ENCODE data around the gene SEMA4G.

- no peak for TF ChIP-seq CTCF (IDR thresholded peaks at IDR 0.05; ENCODE audit: control extremely low read depth in 1 of 3, insufficient read depth in 1 of 3, low read depth in 1 of 3, low read length in 3 of 3)
- no peak for TF ChIP-seq ZNF274 (IDR thresholded peaks at IDR 0.05; ENCODE audit: borderline replicate concordance, extremely low read depth, low read length)
- TF ChIP-seq E2F6 (IDR thresholded peaks at IDR 0.05) = no peak
- TF ChIP-seq CEBPB (IDR thresholded peaks at IDR 0.05; ENCODE audit: low read depth, low read length) = no peak
- no peak for TF ChIP-seq SP1 (IDR thresholded peaks at IDR 0.05; ENCODE audit: low read depth, low read length)
- no peak for TF ChIP-seq GABPA (IDR thresholded peaks at IDR 0.05; ENCODE audit: borderline replicate concordance, insufficient read depth, low read length)
- TF ChIP-seq SIRT6 (IDR thresholded peaks at IDR 0.05; ENCODE audit: low read length) = no peak
These were observed 5.5 kb upstream of the SEMA4G start for GRCh38 chr10:100963826-100964225.

All from H1 (cell line).